ENCODE results near the gene KRCC1.
"Not testable (repeated sequence)": the region's sequence is repeated elsewhere in the genome, so short reads cannot be mapped to it uniquely, and the experiment has no call there.

Gene KRCC1

GRCh38 chr2:87996570-87996969, 59.0 kb downstream of the KRCC1 start:
- DNase-seq: no peak

DNA sequence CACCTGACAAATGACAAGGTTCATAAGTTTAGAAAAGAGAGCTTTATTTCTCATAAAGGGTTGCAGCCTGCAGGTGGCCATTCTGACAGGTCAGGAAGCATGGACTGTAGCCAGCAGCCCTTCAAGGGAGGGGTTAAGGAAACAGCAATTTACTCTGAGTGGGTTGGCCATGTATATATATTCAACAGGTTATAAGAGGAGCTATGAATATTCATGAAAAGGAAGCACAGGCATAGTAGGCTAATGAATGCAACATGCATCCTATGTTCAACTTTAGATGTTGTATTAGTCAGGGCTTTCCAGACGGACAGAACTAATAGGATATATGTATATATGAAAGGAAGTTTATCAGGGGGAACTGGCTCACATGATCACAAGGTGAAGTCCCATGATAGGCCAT, 59.8 kb downstream of the KRCC1 start:
- DNase-seq: no peak

DNA sequence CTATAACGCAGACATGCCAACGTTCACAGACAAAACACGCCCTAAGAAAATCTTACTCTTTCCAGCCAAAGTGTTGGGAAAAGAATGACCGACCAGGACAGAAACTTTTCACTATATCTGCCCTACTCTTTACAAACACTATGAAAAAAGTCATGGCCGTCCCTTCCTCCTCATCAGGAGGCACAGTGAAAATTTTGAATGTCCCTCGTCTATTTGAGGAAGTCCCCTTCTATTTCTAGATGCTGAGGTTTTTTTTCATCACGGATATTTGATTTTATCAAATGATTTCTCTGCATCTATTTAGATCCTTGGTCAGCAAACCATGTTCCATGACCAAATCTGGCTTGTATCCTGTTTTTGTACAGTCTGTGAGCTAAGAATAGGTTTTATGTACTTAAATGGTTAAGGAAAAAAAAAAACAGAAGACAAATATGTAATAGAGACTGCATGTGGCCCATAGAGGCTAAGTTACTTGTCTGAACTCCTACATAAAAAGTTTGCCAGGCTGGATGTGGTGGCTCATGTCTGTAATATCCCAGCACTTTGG, 61.2 kb downstream of the KRCC1 start:
- DNase-seq: not testable (repeated sequence)

- DNase-seq: not testable (repeated sequence)
These were observed 63.0 kb downstream of the KRCC1 start for GRCh38 chr2:87992569-87992968.

GRCh38 chr2:87987473-87987872, 68.1 kb downstream of the KRCC1 start:
- not testable (repeated sequence) for DNase-seq

GRCh38 chr2:87985902-87986301, 69.7 kb downstream of the KRCC1 start:
- DNase-seq: not testable (repeated sequence)

DNA sequence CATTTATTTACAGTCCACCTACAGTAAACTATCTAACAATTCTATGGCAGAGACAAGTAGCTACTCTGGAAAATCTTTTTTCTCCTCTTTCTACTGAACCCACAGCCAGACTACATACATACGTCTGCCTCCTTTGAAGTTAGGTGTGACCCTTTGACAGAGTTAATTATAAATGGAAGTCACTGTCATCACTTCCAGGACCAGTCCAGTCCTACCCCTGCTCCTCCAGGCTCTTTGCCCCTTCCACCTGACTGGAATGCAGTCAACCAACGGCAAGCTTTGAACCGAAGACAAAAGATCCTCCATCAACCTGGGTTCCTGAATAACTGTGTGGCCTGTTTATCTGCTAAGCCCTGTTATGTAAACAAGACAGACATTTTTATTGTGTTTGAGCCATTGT, 74.4 kb downstream of the KRCC1 start:
- DNase-seq: not testable (repeated sequence)

Data from CD4-positive, alpha-beta T cell treated with Interleukin-6 for 4 hours (primary cell).